ENCODE measurements around the gene DPH6.
"Not testable (repeated sequence)": the region's sequence is repeated elsewhere in the genome, so short reads cannot be mapped to it uniquely, and the experiment has no call there.

DPH6 gene

GRCh38 chr15:35545824-35546510 lies at the start of gene DPH6:
Gene DPH6, minus strand, starts transcription at chr15:35546165. Its CDS starts 24 bp downstream, at chr15:35546141.
- DNase-seq (ENCODE audit: low spot score), result peak; percentile 81

GRCh38 chr15:35595656-35596055 lies 49.7 kb upstream of the DPH6 start:
- no peak for DNase-seq (ENCODE audit: low spot score)

- not testable (repeated sequence) for DNase-seq (ENCODE audit: low spot score)
Observed at GRCh38 chr15:35591987-35592386, 46.0 kb upstream of the DPH6 start.

- no peak for DNase-seq (ENCODE audit: low spot score)
Observed at GRCh38 chr15:35583863-35584528, 38.0 kb upstream of the DPH6 start.

GRCh38 chr15:35580606-35581005 lies 34.6 kb upstream of the DPH6 start:
- no peak for DNase-seq (ENCODE audit: low spot score)

- no peak for DNase-seq (ENCODE audit: low spot score)
Observed at GRCh38 chr15:35567392-35567791, 21.4 kb upstream of the DPH6 start.

GRCh38 chr15:35566991-35567390 lies 21.0 kb upstream of the DPH6 start:
- DNase-seq (ENCODE audit: low spot score), result no peak

- DNase-seq (ENCODE audit: low spot score), result no peak
Observed at GRCh38 chr15:35565901-35566300, 19.9 kb upstream of the DPH6 start.

GRCh38 chr15:35562641-35563040 lies 16.7 kb upstream of the DPH6 start:
- no peak for DNase-seq (ENCODE audit: low spot score)

GRCh38 chr15:35561308-35561707 lies 15.3 kb upstream of the DPH6 start:
- DNase-seq (ENCODE audit: low spot score), result no peak

- DNase-seq (ENCODE audit: low spot score), result no peak
Observed at GRCh38 chr15:35560870-35561269, 14.9 kb upstream of the DPH6 start.

GRCh38 chr15:35560258-35560657 lies 14.3 kb upstream of the DPH6 start:
- no peak for DNase-seq (ENCODE audit: low spot score)

- no peak for DNase-seq (ENCODE audit: low spot score)
Observed at GRCh38 chr15:35559683-35560082, 13.7 kb upstream of the DPH6 start.

- DNase-seq (ENCODE audit: low spot score), result no peak
Observed at GRCh38 chr15:35557544-35557943, 11.6 kb upstream of the DPH6 start.

GRCh38 chr15:35557012-35557411 lies 11.0 kb upstream of the DPH6 start:
- no peak for DNase-seq (ENCODE audit: low spot score)

- no peak for DNase-seq (ENCODE audit: low spot score)
Observed at GRCh38 chr15:35555244-35555643, 9.3 kb upstream of the DPH6 start.

- DNase-seq (ENCODE audit: low spot score), result no peak
Observed at GRCh38 chr15:35550957-35551356, 5.0 kb upstream of the DPH6 start.

GRCh38 chr15:35549567-35549966 lies 3.6 kb upstream of the DPH6 start:
- no peak for DNase-seq (ENCODE audit: low spot score)

- DNase-seq (ENCODE audit: low spot score), result no peak
Observed at GRCh38 chr15:35548435-35548834, 2.5 kb upstream of the DPH6 start.

GRCh38 chr15:35547775-35548364 lies 1.9 kb upstream of the DPH6 start:
- DNase-seq (ENCODE audit: low spot score), result no peak

GRCh38 chr15:35546511-35547381 lies 781 bp upstream of the DPH6 start:
- DNase-seq (ENCODE audit: low spot score), result no peak

GRCh38 chr15:35545316-35545823 lies 595 bp downstream of the DPH6 start:
- DNase-seq (ENCODE audit: low spot score), result peak; percentile 10

Measured in CD4-positive, alpha-beta T cell treated with Interleukin-15 for 4 hours (primary cell).